ENCODE results near the gene MYBBP1A.

The MYBBP1A gene

DNA sequence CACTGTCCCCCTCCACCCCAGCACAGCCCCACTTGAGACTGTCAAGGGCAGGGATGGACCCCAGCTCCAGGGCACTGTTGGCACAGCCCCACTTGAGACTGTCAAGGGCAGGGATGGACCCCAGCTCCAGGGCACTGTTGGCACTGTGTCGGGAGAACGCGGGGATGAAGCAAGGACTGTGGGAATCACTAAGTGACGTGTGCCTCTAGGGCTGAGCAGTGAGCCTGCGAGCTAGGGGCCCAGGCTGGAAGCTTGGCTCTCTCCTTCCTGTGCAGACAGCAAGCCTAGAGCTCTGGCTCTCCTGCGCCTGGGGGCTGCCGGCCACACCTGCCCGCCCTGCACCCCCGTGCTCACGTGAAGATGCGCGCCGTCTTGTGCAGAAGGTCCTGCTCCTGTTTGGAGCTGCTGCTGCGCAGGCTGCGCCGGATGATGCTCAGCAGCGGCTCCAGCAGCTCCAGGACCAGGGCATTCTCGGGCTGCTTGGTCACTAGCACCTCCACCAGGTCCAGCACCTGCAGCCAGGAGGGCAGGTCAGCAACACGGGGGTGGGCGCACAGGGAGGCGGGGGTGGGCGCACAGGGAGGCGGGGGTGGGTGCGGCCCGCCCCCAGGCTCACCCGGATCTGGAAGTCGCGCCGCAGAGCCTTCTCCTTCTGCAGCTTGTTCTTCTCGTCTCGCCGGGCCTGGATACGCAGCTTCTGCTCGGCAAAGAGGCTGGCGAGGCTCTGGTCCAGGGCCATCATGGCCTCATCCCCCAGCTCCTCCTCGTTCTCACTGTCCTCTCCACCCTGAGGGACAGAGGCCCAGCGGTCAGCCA lies 10.8 kb downstream of the MYBBP1A start:
- DNase-seq = no peak
- TF ChIP-seq GATA1 (IDR thresholded peaks at IDR 0.05; ENCODE audit: low read depth, low read length) (no peak), POLR2A (IDR thresholded peaks at IDR 0.05; ENCODE audit: low read length) (no peak)

DNA sequence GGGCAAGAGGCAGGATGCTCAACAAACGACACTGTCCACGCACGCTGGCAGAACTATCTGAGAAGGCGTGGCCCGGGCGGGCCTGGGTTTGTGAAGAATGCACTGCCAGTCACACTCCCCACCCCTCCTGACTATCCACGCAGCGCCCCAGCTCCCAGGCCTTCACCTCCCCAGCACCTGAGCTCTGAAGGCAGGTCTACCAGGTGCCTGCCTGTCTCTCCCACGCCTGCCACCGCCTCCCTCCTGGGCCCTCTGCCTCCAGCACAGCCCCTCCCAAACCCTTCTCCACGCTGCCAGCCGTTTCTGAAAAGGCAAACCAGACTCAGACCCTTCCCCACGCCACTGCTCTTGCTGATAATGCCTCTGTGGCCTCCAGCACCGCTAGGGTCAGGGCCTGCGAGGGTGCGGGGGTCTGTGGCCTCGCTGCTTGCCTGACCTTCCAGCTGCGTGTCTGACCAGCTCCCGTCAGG lies 11.6 kb downstream of the MYBBP1A start:
- DNase-seq = no peak
- TF ChIP-seq POLR2A (IDR thresholded peaks at IDR 0.05; ENCODE audit: low read length) (no peak), GATA1 (IDR thresholded peaks at IDR 0.05; ENCODE audit: low read depth, low read length) (no peak)

DNA sequence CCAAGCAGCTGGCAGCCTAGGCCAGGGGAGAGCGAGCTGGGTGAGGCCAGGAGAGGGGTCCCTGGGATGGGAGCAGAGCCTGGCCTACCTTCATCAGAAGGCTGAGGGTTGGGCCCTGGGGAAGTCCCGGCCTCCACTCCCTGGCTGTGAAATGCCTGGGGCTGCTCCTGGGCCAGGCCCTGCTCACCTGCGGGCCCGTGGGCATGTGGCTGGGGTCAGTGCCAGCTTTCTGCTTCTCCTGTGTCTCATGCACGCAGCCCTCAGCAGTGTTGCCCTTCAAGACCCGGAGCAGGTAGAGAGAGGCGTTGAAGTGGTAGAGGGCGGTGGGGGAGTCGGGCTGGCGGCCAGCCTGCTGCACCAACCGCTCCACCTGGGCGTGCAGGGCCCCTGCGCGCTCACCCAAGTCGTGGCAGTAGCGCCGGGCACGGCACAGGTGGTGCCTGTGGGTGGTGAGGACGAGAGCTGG lies 12.4 kb downstream of the MYBBP1A start:
- TF ChIP-seq GATA1 (IDR thresholded peaks at IDR 0.05; ENCODE audit: low read depth, low read length) (no peak), POLR2A (IDR thresholded peaks at IDR 0.05; ENCODE audit: low read length) (no peak)
- DNase-seq = no peak

DNA sequence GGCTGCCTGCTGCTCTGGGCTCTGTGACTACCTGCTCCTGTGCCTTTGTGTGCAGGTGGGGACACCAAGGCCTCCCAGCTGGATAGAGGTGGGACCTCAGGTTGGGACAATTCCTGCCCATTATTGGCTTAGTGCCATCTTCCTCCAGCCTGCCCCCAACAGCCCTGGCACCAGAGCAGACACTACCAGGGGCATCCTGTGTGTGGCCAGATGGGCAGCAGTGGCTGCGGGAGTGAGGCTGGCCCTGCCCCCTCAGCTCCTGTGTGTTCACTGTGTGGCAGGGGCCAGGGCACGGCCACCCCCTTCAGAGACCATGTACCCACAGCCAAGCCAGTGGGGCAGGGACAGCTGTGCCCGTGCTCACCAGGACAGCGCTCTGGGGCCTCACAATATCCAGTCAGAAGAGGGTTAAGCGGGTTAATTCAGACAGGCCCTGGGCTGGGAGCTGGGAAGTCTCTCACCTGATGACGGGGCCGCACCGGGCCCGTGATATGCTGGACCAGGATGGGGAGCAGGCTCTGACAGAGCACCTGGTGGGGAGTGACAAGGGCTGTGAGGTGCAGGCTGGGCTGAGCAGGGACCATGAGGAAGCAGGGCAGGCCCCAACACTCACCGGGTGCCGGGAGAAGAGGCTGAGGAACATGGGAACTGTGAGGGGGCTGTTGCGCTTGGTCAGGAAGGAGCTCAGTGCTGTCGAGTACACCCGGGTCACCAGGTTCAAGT lies 13.0 kb downstream of the MYBBP1A start:
- no peak for DNase-seq
- TF ChIP-seq GATA1 (IDR thresholded peaks at IDR 0.05; ENCODE audit: low read depth, low read length) (no peak), POLR2A (IDR thresholded peaks at IDR 0.05; ENCODE audit: low read length) (no peak)

DNA sequence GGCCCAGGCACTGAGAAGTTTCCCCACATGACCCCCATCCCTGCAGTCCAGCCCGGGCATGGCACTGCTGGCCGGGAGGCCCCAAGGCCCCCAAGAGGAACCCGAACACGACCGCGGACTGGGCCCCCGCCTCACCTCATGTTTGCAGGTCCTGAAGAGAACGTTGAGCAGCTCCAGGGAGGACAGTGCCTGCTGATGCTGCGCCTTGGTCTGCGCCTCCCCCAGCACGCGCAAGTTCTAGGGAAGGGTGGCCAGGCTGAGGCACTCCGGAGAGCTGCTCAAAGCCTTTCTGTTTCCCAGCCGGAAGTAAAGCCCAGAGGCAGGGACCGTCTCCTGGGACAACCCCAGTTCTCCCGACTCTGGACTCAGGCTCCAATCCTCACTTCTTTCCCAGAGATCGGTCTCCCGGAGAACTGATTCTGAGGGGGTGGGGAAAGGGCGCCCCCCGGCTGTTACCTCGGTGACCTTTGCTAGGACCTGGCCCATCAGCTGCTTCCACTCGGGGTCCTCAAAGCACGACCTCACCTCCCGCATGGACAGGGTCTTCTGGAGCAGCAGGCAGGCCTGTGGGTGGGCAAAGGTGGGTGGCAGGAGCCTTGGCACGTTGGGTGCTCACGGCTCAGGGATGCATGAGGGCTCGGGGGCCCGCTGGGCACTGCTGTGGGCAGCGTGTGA lies 13.7 kb downstream of the MYBBP1A start:
- TF ChIP-seq POLR2A (IDR thresholded peaks at IDR 0.05; ENCODE audit: low read length) (no peak), GATA1 (IDR thresholded peaks at IDR 0.05; ENCODE audit: low read depth, low read length) (no peak)
- no peak for DNase-seq

DNA sequence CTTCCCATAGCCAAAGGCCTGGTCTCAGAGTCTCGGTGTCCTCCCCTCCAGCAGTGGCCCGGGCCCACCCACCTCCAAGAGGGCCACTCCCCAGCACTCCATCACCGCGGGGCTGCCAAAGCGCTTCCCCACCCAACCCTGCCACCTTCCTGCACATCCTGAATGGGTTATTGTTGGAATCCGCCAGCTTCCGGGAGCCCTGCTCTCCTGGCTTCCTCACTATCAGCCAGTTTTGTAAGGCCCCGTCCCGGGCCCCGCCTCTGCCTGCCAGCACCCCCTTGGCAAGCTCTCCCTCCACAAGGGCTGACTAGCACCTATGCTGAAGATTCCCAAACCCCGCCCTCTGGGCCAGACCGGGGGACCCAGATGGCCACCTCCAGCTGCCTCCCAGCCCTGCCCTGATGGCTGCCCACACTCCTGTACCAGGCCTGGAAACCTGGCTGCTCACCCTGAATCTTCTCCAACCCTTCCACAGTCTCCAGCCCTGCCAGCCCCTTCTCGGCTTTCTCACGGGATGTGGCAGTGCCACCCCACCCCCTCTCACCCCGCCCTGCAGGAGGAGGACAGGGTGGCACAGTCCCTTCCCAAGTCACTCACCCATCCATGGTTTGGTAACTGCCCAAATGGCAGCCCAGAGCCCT lies 14.4 kb downstream of the MYBBP1A start:
- TF ChIP-seq GATA1 (IDR thresholded peaks at IDR 0.05; ENCODE audit: low read depth, low read length) = no peak
- no peak for TF ChIP-seq POLR2A (IDR thresholded peaks at IDR 0.05; ENCODE audit: low read length)
- no peak for DNase-seq

DNA sequence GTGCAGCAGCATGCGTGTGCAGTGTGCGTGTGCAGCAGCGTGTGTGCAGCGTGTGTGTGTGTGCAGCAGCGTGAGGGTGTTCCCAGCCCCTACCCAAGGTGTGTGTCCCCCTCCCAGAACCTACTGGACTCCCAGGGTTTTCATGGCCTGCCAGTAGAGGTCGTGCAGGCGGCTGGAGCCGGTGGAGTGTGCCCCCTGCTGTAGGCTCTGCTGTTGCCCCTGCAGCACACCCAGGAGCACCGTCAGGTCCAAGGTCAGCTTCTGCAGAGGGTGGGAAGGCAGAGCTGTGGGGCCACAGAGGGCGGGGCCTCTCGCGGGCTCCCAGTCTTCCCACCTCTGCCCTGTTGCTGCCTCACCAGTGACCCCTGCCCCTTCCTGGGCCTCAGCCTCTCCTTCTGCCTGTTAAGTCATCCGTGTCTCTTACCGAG lies 14.9 kb downstream of the MYBBP1A start:
- TF ChIP-seq POLR2A (IDR thresholded peaks at IDR 0.05; ENCODE audit: low read length) (no peak), GATA1 (IDR thresholded peaks at IDR 0.05; ENCODE audit: low read depth, low read length) (no peak)
- peak in 1 of 2 experiments; percentile 22 for DNase-seq

DNA sequence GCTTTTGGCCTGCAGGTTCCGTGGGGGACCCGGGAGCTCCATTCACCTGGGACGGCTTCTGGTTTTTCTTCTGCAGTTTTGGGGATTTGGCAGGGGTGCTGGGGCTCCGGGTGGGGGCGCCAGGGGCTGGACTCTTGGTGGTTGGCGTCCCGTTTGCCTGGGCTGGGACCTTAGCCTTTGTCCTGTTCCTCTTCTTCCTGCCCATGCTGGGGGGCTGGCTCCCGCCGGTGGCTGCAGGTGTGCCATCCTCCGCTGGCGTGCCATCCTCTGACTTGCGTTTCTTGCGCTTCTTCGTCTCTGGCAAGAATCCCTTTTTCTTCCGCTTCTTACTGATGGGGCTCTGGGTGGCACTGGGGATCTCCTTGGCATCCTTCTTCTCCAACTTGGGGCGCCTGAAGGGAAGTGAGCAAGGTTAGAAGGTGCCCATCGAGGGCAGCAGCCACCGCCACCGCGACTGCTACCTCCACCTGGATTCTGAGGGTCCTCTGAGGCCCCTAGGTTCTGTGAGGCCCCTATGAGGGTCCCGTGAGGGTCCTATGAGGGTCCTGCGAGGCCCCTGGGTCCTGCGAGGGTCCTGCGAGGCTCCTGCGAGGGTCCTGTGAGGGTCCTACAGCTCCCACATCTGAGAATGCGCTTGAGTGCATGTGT lies 15.5 kb downstream of the MYBBP1A start:
- no peak for DNase-seq
- TF ChIP-seq GATA1 (IDR thresholded peaks at IDR 0.05; ENCODE audit: low read depth, low read length) = no peak
- TF ChIP-seq POLR2A (IDR thresholded peaks at IDR 0.05; ENCODE audit: low read length) = no peak

DNA sequence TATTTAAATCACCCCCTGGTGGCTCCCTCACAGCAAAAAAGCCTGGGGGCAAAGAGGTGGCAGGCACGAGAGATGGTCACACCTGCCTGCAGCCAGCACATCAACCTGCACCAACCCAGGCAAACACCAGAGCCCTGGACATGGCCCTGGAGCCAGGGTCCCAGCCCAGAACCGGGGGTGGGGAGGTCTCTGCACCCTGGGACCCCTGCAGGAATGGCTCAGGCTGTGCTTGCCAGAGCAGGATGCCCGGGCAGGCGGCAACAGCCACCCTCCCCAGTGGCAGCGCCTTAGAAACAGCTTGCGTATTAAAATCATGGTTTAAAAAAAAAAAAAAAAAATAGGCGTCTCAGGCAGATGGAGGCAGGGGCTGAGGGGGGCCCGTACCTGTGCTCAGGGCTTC lies 16.2 kb downstream of the MYBBP1A start:
- TF ChIP-seq POLR2A (IDR thresholded peaks at IDR 0.05; ENCODE audit: low read length) = no peak
- no peak for DNase-seq

DNA sequence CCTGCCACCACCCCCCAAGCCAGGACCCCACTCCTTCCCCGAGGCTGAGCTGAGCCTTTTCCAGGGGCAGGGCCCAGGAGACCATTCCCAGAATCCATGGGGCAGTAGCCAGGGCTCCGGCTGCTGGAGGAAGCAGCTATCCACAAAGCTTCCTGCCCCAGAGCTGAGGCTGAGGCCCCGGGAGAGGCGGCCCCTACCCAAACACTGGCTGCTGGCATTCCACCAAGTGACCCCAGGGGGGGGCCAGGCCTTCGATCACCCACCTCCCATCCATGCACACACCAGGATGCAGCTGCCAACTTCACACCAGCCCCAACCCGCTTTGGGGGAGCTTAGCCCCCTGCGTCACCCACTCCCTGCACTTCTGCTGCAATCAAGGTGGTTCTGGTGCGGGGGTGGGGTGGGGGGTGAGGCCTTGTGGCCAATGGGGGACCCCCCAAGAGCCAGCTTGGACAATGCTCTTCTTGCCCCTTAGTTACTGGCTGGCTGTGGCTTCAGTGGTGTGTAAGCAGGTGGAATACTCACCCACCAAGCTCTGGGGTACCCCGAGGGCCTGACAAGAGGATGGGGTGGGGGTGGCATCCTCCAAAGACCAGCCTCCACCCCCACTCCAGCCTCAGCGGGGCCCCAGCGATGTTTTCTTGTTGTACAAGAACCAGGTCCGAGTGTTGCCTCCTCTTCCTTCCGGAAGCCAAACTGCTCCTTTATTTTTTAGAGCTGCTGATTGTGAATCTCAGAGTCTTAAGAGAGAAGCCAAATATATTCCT lies 16.8 kb downstream of the MYBBP1A start:
- no peak for TF ChIP-seq GATA1 (IDR thresholded peaks at IDR 0.05; ENCODE audit: low read depth, low read length)
- TF ChIP-seq POLR2A (IDR thresholded peaks at IDR 0.05; ENCODE audit: low read length) = no peak
- no peak for DNase-seq

DNA sequence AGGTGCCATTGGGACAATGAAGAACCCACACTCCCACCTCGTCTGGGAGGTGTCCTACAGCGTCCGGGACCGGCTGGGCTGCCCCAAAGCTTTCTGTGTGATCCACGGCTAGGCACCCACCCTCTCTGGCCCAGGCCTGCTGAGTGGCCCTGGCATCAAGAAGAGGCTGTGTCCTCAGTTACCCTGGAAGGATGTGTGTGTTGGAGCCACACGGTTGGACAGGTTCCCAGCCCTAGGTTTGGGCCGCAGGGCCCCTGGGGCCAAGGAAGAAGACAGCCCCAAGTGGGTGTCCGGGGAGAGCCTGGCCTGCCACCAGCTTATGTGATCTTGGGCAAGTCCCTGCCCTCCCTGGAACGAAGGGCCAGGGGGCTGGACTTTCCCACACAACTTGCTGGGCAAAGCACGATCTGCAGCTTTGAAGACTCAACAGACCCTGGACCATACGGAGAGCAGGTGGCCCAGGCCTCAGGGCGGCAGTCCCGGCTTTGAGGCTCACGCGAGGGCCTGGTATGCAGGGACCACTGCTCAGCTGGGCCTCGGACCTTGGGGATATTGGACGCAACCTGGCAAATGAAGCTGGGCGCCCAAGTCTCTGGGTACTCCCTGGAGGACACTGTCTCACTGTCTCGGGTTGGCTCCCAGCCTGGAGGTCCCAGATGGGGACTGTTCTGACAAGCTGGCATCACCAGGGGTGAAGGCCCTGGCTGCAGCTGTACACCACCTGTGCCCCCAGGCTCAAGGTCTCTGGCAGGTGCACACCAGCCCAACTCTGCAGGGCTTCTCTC lies 17.5 kb downstream of the MYBBP1A start:
- TF ChIP-seq GATA1 (IDR thresholded peaks at IDR 0.05; ENCODE audit: low read depth, low read length) = no peak
- TF ChIP-seq POLR2A (IDR thresholded peaks at IDR 0.05; ENCODE audit: low read length) = no peak
- DNase-seq = no peak

Measured in erythroblast (primary cell).